Smooth muscle cell (in vitro differentiated cells): ENCODE data around the gene VPS25. TPM values are rescaled to one million over a fixed set of nuclear protein-coding genes. Genes with fewer than 3 reads are reported as not detected.
A peak's percentile ranks its signal among the peaks of the same experiment; 100 is the strongest.
"Not testable (repeated sequence)": the region's sequence is repeated elsewhere in the genome, so short reads cannot be mapped to it uniquely, and the experiment has no call there.

Source experiments
- DNase-seq: peaks from one replicate; lab custom pipeline; 2025; ENCODE audit not compliant: unreplicated experiment; lab: John Stamatoyannopoulos, UW
- H2AFZ ChIP-seq: fragments of 200-600 bp; sonication (generic); 2 replicates; pipeline ENCODE4 v1.6.0; 2016; ENCODE audit warnings: antibody characterized with exemption, low read depth, mild to moderate bottlenecking
- H3F3A ChIP-seq: fragments of 200-600 bp; sonication (generic); 2 replicates; pipeline ENCODE4 v1.6.0; 2017; ENCODE audit warnings: antibody characterized with exemption, low read depth
- H3K27ac ChIP-seq: fragments of 200-600 bp; sonication (generic); 2 replicates; pipeline ENCODE4 v1.5.1; 2016; ENCODE audit warnings: low read depth, mild to moderate bottlenecking
- H3K27me3 ChIP-seq: fragments of 200-600 bp; sonication (generic); 2 replicates; pipeline ENCODE4 v1.6.1; 2016; ENCODE audit warnings: low read depth, mild to moderate bottlenecking
- H3K36me3 ChIP-seq: fragments of 200-600 bp; sonication (generic); 2 replicates; pipeline ENCODE4 v1.5.1; 2016; ENCODE audit warnings: low read depth
- H3K4me1 ChIP-seq: fragments of 200-600 bp; sonication (generic); 2 replicates; pipeline ENCODE4 v1.5.1; 2016; ENCODE audit warnings: low read depth
- H3K4me2 ChIP-seq: fragments of 200-600 bp; sonication (generic); 2 replicates; pipeline ENCODE4 v1.6.0; 2016; ENCODE audit warnings: mild to moderate bottlenecking
- H3K4me3 ChIP-seq: fragments of 200-600 bp; sonication (generic); 2 replicates; pipeline ENCODE4 v1.5.1; 2016; ENCODE audit warnings: mild to moderate bottlenecking
- H3K79me2 ChIP-seq: fragments of 200-600 bp; sonication (generic); 2 replicates; pipeline ENCODE4 v1.6.0; 2016; ENCODE audit warnings: low read depth, mild to moderate bottlenecking
- H3K9ac ChIP-seq: fragments of 200-600 bp; sonication (generic); 2 replicates; pipeline ENCODE4 v1.6.0; 2016; ENCODE audit warnings: low read depth
- H3K9me3 ChIP-seq: fragments of 200-600 bp; sonication (generic); replicated peaks from 2 replicates; pipeline ENCODE4 v1.5.1; 2016; ENCODE audit warnings: low read depth
- H4K20me1 ChIP-seq: fragments of 200-600 bp; sonication (generic); 2 replicates; pipeline ENCODE4 v1.6.0; 2016; ENCODE audit warnings: low read depth
- CTCF ChIP-seq: fragments of 200-600 bp; sonication (generic); IDR thresholded peaks from 2 replicates; pipeline ENCODE4 v1.5.1; 2017; ENCODE audit warnings: borderline replicate concordance, mild to moderate bottlenecking, antibody characterized with exemption; ENCODE audit not compliant: insufficient read depth, poor library complexity, severe bottlenecking
- WGBS: methylation state at CpG from one replicate; pipeline ENCODE4 v1.1.7; 2016; ENCODE audit warnings: low lambda C conversion rate; 5-methylcytosine and 5-hydroxymethylcytosine counted together
- polyA plus RNA-seq: library from polyadenylated mRNA; unstranded; fragments of >200 nt; fragmentation: Nextera tagmentation; extraction: Ambion mirVana; gene quantifications from 2 replicates; pipeline ENCODE4 v1.2.1, GENCODE V29; 2016
- total RNA-seq: library from RNA; depleted of rRNA; stranded (reverse); fragments of >200 nt; gene quantifications from 2 replicates; pipeline ENCODE4 v1.2.3, GENCODE V29; 2014

The VPS25 gene
- total and polyA plus RNA-seq, 2 experiments from 2014 or later = 91.0 to 129 TPM

GRCh38 chr17:42767512-42767911 is 5.7 kb upstream of the VPS25 start:
- Histone ChIP-seq H3F3A (no peaks in the 10 kb centered on the region), H3K4me2 (no peak overlapping the region), H3K79me2 (no peaks in the 10 kb centered on the region), H3K4me1 (no peaks in the 10 kb centered on the region), H3K4me3 (no peak overlapping the region), H4K20me1 (no peaks in the 10 kb centered on the region), H3K36me3 (no peaks in the 10 kb centered on the region), H2AFZ (no peak overlapping the region), H3K27me3 (no peaks in the 10 kb centered on the region), H3K9me3 (no peaks in the 10 kb centered on the region), H3K9ac (no peak overlapping the region), H3K27ac (no peak overlapping the region)
- TF ChIP-seq CTCF = no peak
- DNase-seq = no peak

GRCh38 chr17:42768006-42768405 is 5.2 kb upstream of the VPS25 start:
- WGBS = 90% methylated on average over 9 of the region's 9 CpGs
- DNase-seq, H3F3A ChIP-seq, H3K27me3 ChIP-seq, H3K79me2 ChIP-seq, H3K27ac ChIP-seq, H3K9me3 ChIP-seq, H3K4me3 ChIP-seq, H3K4me2 ChIP-seq, H4K20me1 ChIP-seq, H3K9ac ChIP-seq, H3K4me1 ChIP-seq, H2AFZ ChIP-seq, H3K36me3 ChIP-seq: not testable (repeated sequence)

- not testable (repeated sequence) for H3K27me3 ChIP-seq, H3K4me2 ChIP-seq, H3K79me2 ChIP-seq, H4K20me1 ChIP-seq, H3K4me3 ChIP-seq, H3K9me3 ChIP-seq, H3F3A ChIP-seq, H2AFZ ChIP-seq, H3K36me3 ChIP-seq, DNase-seq, H3K27ac ChIP-seq, H3K9ac ChIP-seq
- H3K4me1 ChIP-seq = peaks cover 13% of the 10 kb centered on the region
- WGBS = 89% methylated on average over 10 of the region's 10 CpGs
Observed at GRCh38 chr17:42769964-42770363, 3.3 kb upstream of the VPS25 start.

GRCh38 chr17:42772945-42773289 is 332 bp upstream of the VPS25 start:
- Histone ChIP-seq H3K4me2 (peak overlapping the region; percentile 92), H3K4me1 (peaks cover 13% of the 10 kb centered on the region), H3K79me2 (no peaks in the 10 kb centered on the region), H3K27ac (peak overlapping the region; percentile 52), H3K9ac (peak overlapping the region; percentile 77), H4K20me1 (no peaks in the 10 kb centered on the region), H2AFZ (peak overlapping the region; percentile 100), H3K36me3 (no peaks in the 10 kb centered on the region), H3K4me3 (peak overlapping the region; percentile 83), H3F3A (no peaks in the 10 kb centered on the region), H3K27me3 (no peaks in the 10 kb centered on the region), H3K9me3 (no peaks in the 10 kb centered on the region)
- no peak for DNase-seq
- 21% methylated on average over 3 of the region's 3 CpGs for WGBS
- TF ChIP-seq CTCF = no peak

- Histone ChIP-seq H3K9ac (peak overlapping the region; percentile 77), H2AFZ (peak overlapping the region; percentile 100), H3K4me3 (peak overlapping the region; percentile 83), H3K4me1 (peaks cover 13% of the 10 kb centered on the region), H3K79me2 (no peaks in the 10 kb centered on the region), H3K36me3 (no peaks in the 10 kb centered on the region), H3K27me3 (no peaks in the 10 kb centered on the region), H3K4me2 (peak overlapping the region; percentile 92), H3F3A (peaks cover 4% of the 10 kb centered on the region), H4K20me1 (no peaks in the 10 kb centered on the region), H3K9me3 (no peaks in the 10 kb centered on the region), H3K27ac (peak overlapping the region; percentile 52)
- 76% methylated on average over 3 of the region's 3 CpGs for WGBS
- no peak for TF ChIP-seq CTCF
- no peak for DNase-seq
Observed at GRCh38 chr17:42774066-42774745, 957 bp downstream of the VPS25 start.
